AG08395 (cell line): ENCODE measurements around the gene MFAP3.
"Not testable (repeated sequence)": the region's sequence is repeated elsewhere in the genome, so short reads cannot be mapped to it uniquely, and the experiment has no call there.

Experiments used
- DNase-seq: peaks from one replicate; pipeline ENCODE4 v3.0.0; 2012; ENCODE audit warnings: mixed read lengths, low spot score

MFAP3 gene

DNA sequence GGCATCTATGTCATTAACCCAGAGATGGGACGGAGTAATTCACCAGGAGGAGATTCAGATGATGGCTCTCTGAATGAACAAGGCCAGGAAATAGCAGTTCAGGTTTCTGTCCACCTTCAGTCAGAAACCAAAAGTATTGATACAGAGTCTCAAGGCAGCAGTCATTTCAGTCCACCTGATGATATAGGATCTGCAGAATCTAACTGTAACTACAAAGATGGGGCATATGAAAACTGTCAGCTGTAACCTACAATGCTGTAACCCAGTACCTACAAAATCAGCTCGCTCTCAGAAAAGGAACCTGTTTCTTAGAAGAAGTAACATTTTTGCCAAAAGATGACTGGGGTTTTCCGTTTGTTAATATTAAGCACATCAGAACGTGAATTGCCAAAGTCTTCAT lies 14.7 kb downstream of the MFAP3 start:
- no peak for DNase-seq

GRCh38 chr5:154055201-154055600 lies 16.4 kb downstream of the MFAP3 start:
- DNase-seq = no peak

DNA sequence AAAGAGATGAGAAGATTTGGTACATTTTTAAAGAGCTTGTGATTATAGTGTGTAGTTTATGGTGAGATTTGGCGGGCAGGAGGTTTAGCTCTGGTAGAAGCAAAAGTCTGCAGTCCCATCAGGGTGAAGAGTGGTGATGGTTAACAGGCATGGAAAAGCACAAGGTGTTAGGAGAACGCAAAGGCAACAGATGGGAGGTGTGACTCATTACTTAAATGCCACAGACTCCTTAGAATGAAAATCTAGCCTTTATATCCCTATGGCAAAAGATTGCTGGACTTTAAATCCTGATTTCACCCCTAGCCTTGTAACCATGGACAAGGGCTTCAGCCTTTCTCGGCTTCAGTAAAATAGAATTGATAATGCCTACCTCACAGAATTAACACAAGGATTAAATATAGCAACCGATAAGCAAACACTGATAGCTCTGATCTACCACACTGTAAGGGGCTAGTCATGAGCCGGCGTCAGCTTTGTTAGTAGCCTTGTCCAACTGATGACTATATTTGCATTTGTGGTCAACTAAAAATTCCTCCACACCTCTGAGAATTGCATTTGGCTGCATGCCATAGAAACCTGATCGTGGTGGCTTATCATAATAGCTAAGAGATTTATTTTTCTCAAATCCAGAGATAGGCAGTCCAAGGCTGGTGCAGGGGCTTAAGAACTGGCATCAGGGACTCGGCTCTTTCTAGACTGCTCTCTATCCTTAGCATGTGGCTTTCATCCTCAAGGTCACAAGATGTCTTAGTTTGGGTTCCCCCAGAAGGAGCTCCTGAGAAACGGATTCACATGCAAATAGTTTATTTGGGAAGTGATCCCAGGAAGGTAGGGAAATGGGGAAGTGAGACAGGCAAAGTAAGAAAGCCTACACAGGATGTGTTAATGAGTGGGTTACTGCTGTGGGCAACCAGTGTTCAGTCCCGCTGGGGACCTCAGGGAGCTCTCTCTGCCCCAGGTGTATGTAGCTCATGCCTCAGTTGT lies 19.6 kb downstream of the MFAP3 start:
- DNase-seq = peak; percentile 5

DNA sequence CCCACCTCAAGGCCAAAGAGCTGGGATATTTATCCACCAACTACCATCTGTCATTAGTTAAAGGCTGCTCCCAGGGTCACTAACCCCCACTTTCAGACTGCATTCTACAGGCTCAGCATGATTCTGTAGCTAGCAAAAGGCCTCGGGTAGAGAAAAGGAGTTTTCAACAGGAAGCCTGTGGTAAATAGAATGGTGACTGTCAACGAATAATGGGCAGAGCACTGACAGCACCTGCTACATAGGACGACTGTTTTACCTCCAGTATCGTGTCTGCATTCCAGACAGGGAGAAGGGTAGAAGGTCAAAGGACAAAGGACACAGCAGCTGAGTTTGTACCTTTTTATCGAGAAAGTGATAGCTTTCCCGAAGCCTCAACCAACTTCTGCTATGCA lies 20.3 kb downstream of the MFAP3 start:
- DNase-seq = no peak

DNA sequence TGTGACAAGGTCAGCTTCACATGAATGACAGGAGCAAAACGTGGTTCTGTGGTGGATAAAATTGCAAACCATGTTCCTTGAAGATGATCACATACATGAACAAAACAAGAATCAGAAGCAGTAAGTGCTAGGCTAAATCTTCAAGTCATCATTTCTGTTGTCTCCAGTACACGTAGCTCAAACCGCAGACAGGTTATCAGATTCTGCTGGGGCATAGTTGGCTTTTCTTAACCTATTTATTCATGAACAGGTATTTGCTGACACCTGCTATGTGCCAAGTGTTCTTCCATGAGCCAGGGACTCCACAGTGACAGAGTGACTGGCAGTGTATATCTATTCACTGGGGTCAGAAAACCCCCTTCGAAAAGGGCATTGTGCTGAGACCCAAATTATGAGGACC lies 20.8 kb downstream of the MFAP3 start:
- no peak for DNase-seq

GRCh38 chr5:154060606-154061005 lies 21.8 kb downstream of the MFAP3 start:
- DNase-seq = no peak

DNA sequence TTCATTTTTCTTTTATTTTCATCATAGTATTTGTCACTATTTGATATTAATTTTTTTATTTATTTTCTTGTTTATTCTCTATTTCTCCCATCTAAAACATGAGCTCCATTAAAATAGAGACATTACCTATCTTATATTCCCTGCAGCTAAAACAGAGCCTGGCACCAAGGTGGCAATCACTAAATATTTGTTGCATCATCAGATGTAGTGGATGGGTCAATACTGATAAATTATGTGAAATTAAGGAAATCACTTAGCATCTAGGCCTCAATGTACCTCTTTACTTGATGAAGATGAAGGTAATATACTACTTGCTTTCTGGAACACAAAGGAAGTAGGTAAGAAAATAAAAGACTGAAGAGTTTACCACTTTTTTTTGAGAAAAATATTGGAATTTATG lies 24.6 kb downstream of the MFAP3 start:
- DNase-seq = no peak

GRCh38 chr5:154065971-154066370 lies 27.2 kb downstream of the MFAP3 start:
- DNase-seq = no peak

DNA sequence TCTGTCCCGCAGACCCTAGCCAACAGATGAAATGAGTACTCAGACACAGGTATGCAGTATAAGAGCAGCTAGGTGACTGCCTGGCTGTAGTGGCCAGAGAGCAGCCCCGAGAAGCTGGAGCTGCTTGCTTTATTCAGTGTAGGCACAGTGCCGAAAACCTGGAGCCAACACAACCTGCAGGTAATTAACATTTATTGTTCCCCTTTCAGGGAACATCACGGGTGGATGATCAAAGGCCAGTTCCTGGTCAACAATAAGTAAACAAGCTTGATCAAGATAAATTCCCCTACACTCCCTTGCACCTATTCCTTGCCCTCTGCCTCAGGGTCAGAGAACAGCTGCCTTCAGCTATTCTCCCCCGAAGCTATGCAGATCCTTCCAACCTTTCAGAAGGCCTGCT lies 31.1 kb downstream of the MFAP3 start:
- DNase-seq = not testable (repeated sequence)

GRCh38 chr5:154071799-154072413 lies 33.1 kb downstream of the MFAP3 start:
- no peak for DNase-seq

DNA sequence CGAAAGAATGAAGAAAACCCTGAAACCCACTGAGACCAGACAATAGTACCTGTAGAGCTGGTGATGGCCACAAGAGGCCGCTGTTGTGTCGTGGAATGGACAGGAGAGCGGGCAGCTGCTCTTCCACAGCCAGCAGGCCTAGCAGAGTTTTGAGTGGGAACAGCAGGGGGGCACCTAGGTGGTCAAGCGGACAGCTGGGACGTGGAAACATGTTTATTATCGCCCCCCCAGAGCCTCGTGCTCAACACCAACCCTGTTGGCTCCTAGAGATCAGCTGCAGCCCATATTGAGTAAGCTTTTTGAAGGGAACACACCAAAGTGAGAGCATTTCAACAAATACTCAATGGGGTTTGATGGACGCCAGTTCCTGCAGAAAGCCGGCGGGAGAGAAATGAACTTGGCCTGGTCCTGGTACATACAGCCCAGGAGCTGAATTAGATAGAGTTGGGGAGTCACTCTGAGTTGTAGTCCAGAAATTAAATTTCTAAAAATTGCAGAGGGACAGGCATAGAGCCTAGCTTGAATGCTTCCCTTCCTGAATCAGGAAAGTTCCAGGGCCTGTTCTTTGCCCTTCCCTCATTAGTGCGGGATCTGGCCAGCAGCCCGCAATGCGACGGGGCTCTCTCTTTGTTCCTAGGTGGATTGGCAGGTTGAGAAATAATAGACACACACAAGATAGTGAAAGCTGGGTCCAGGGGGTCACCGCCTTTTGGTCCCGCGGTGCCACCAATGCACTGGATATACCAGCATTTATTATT lies 33.8 kb downstream of the MFAP3 start:
- peak; percentile 89 for DNase-seq

- no peak for DNase-seq
These were observed 37.6 kb downstream of the MFAP3 start for GRCh38 chr5:154076240-154076922.

DNA sequence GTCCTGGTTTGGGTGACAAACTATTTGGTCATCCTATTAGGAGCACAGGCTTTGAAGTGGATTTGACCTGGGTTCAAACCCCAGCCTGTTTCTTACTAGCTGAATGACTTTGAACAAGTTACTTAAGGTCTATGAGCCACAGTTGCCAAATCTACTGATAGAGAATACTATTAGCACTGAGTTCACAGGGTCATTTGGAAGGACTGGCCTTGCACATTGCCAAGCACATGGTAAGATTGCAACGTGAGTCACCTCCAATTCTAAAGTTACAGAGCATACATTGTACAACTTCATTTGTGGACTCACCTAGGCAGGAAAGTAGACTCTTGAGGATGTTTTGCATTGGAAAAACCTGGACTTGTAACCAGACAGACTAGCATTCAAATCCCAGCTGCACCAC lies 38.9 kb downstream of the MFAP3 start:
- peak; percentile 29 for DNase-seq

DNA sequence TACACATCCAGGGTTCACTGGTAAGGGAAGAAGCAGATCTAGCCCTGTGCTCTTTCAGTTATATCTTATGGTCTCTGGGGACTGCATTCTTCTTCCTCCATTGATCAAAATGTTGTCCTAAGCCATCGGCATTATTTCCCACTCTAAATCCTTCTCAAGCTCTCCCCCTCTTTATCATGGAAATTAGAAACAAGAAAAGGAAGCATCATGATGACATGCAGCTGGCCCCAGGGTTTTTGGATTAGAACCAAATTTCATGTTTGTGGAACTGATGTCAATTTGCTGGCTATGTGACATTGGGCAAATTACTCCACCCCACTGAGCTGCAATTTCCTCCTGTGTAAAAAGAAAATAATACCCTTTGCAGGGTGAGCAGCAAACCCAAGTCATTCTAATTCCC lies 39.5 kb downstream of the MFAP3 start:
- no peak for DNase-seq

GRCh38 chr5:154081246-154081645 lies 42.5 kb downstream of the MFAP3 start:
- DNase-seq = no peak

DNA sequence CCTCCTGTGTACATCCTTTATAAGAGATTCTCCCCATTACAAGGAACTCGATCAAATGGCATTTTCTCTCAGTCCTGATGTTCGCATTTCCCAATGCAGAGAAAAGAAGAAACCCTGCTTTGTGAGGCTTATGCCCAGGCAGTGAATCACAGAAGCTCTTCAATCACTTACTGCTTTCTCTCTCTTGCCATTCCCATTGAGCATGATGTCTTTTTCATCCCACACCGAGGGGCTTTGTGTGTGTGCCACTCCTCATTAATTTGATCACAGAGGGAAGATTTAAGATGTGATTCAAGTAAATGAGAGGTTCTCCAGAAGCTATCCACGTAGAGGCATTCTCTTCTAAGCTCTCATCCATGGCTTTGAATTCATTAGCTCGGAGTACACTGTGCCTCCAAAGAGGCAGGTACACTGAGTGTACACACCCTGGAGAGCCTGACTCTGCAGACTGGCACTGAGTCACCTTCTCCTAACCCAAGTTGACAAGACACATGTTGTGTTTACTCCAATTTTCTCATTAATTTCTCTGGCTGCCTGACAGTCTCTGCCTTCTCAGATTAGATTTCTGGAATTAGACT lies 45.4 kb downstream of the MFAP3 start:
- no peak for DNase-seq

- no peak for DNase-seq
These were observed 47.4 kb downstream of the MFAP3 start for GRCh38 chr5:154086146-154086545.

- DNase-seq = no peak
These were observed 47.9 kb downstream of the MFAP3 start for GRCh38 chr5:154086641-154087040.

GRCh38 chr5:154087260-154087659 lies 48.5 kb downstream of the MFAP3 start:
- DNase-seq = peak; percentile 25

DNA sequence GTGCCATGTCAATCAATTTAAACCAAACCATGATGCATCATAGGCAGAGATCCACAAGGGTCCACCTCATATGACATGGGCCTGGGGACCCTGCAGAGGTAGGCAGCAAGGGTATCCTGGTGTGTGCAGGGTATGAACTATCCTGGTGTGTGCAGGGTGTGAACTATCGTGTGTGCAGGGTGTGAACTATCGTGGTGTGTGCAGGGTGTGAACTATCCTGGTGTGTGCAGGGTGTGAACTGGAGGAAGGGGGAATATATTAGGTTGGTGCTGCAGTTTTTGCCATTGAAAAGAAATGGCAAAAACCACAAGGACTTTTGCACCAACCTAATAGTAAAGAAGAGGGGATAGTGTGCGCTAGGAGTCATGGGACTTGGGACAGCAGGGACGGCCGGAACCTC lies 50.0 kb downstream of the MFAP3 start:
- DNase-seq = no peak

- no peak for DNase-seq
These were observed 51.9 kb downstream of the MFAP3 start for GRCh38 chr5:154090656-154091055.
